Caki2 (cell line): Measurements from ENCODE around the gene SLC6A9. TPM values are rescaled to one million over a fixed set of nuclear protein-coding genes. Genes with fewer than 3 reads are reported as not detected.

ENCODE experiments used
- DNase-seq: peaks from one replicate; pipeline ENCODE4 v3.0.0-alpha.2; 2015; ENCODE audit warnings: low read depth
- in situ Hi-C: cut with HindIII; loops from 2 replicates; pipeline ENCODE4 v1.10.0; 2016; ENCODE audit warnings: low sequenced_read_pairs, low pct_unique_long_range_greater_than_20kb, mixed read lengths
- total RNA-seq: library from RNA; depleted of rRNA; stranded (reverse); fragments of >200 nt; shearing (Covaris generic); gene quantifications from 2 replicates; pipeline ENCODE4 v1.2.3, GENCODE V29; 2014; ENCODE audit warnings: low replicate concordance

Gene SLC6A9
- total RNA-seq, 1 experiment from 2014 or later = 0.20 TPM

- in situ Hi-C loops = no loop called here
- DNase-seq = no peak
Observed at GRCh38 chr1:44033041-44033575, 1.8 kb upstream of the SLC6A9 start.

GRCh38 chr1:44032170-44032790 lies 1.0 kb upstream of the SLC6A9 start:
- DNase-seq = no peak
- in situ Hi-C loops = no loop called here

- in situ Hi-C loops = no loop called here
- peak; percentile 63 for DNase-seq
Observed at GRCh38 chr1:44030605-44031251, 534 bp downstream of the SLC6A9 start.

- peak; percentile 91 for DNase-seq
- in situ Hi-C loops = no loop called here
Observed at GRCh38 chr1:44029911-44030604, 1.2 kb downstream of the SLC6A9 start.

GRCh38 chr1:44029260-44029910 lies 1.9 kb downstream of the SLC6A9 start:
- in situ Hi-C loops = no loop called here
- DNase-seq = no peak

- in situ Hi-C loops = no loop called here
- DNase-seq = no peak
Observed at GRCh38 chr1:44027320-44027719, 3.9 kb downstream of the SLC6A9 start.

- in situ Hi-C loops = no loop called here
- no peak for DNase-seq
Observed at GRCh38 chr1:44025816-44026215, 5.4 kb downstream of the SLC6A9 start.

- no peak for DNase-seq
- in situ Hi-C loops = no loop called here
Observed at GRCh38 chr1:44024903-44025525, 6.2 kb downstream of the SLC6A9 start.

GRCh38 chr1:44024031-44024902 lies 7.0 kb downstream of the SLC6A9 start:
- in situ Hi-C loops = no loop called here

GRCh38 chr1:44021581-44022321 lies 9.5 kb downstream of the SLC6A9 start:
- in situ Hi-C loops = no loop called here

More at GRCh38 chr1:44024031-44024902, 7.0 kb downstream of the SLC6A9 start:
- DNase-seq = no peak

GRCh38 chr1:44021156-44021555 lies 10.1 kb downstream of the SLC6A9 start:
- no peak for DNase-seq
- in situ Hi-C loops = no loop called here

More at GRCh38 chr1:44021581-44022321, 9.5 kb downstream of the SLC6A9 start:
- DNase-seq = no peak

GRCh38 chr1:44020464-44020863 lies 10.8 kb downstream of the SLC6A9 start:
- in situ Hi-C loops = no loop called here
- DNase-seq = no peak

- in situ Hi-C loops = no loop called here
Observed at GRCh38 chr1:44019466-44019948, 11.8 kb downstream of the SLC6A9 start.

GRCh38 chr1:44016890-44017400 lies 14.3 kb downstream of the SLC6A9 start:
- in situ Hi-C loops = no loop called here
- no peak for DNase-seq

More at GRCh38 chr1:44019466-44019948, 11.8 kb downstream of the SLC6A9 start:
- DNase-seq = no peak

GRCh38 chr1:44016041-44016889 lies 15.0 kb downstream of the SLC6A9 start:
- DNase-seq = no peak
- in situ Hi-C loops = no loop called here

GRCh38 chr1:44015206-44015605 lies 16.1 kb downstream of the SLC6A9 start:
- DNase-seq = no peak
- in situ Hi-C loops = no loop called here
